WTC11 (cell line): ENCODE data around the gene CASP2. TPM values are rescaled to one million over a fixed set of nuclear protein-coding genes. Genes with fewer than 3 reads are reported as not detected.

Experiments used
- ATAC-seq: fragments of 200-7000 bp; cut with Tn5 transposase; 2 replicates; pipeline ENCODE4 v1.10.0; 2021; ENCODE audit warnings: mild to moderate bottlenecking, moderate library complexity
- CTCF ChIA-PET: fragments of 300-600 bp; sonication (Branson Sonifier 250); formaldehyde crosslinking; loops from one replicate; lab custom pipeline; 2021; ENCODE audit warnings: antibody characterized with exemption; lab: Charles Lee
- POLR2A ChIA-PET: fragments of 350-600 bp; sonication (Branson Sonifier 250); formaldehyde crosslinking; loops from one replicate; lab custom pipeline; 2021; ENCODE audit warnings: antibody characterized with exemption; lab: Charles Lee
- DNase-seq: peaks from one replicate; pipeline ENCODE4 v3.0.0; 2021; ENCODE audit warnings: low spot score
- H3K27ac Mint-ChIP-seq: 2 replicates; pipeline ENCODE4 v1.8.0; 2021; ENCODE audit warnings: mixed read lengths
- H3K27me3 Mint-ChIP-seq: 2 replicates; pipeline ENCODE4 v1.8.0; 2021; ENCODE audit warnings: low read depth, mild to moderate bottlenecking, moderate library complexity, mixed read lengths
- H3K36me3 Mint-ChIP-seq: 2 replicates; pipeline ENCODE4 v1.8.0; 2021; ENCODE audit warnings: mixed read lengths
- H3K4me1 Mint-ChIP-seq: 2 replicates; pipeline ENCODE4 v1.8.0; 2022; ENCODE audit warnings: mixed read lengths
- H3K4me3 Mint-ChIP-seq: 2 replicates; pipeline ENCODE4 v1.8.0; 2021; ENCODE audit warnings: mild to moderate bottlenecking, moderate library complexity, mixed read lengths
- H3K9me3 Mint-ChIP-seq: 2 replicates; pipeline ENCODE4 v1.8.0; 2021; ENCODE audit warnings: mixed read lengths
- ATF1 ChIP-seq: sonication (generic); formaldehyde crosslinking; IDR thresholded peaks from 2 replicates; pipeline ENCODE4 v1.8.1; 2023; ENCODE audit warnings: mild to moderate bottlenecking, moderate library complexity, missing genetic modification reagents
- CBFB ChIP-seq: sonication (generic); formaldehyde crosslinking; IDR thresholded peaks from 2 replicates; pipeline ENCODE4 v1.8.1; 2022; ENCODE audit warnings: mild to moderate bottlenecking, low read depth, missing genetic modification reagents
- ETV6 ChIP-seq: sonication (generic); formaldehyde crosslinking; IDR thresholded peaks from 2 replicates; pipeline ENCODE4 v1.8.1; 2022; ENCODE audit warnings: mild to moderate bottlenecking, missing genetic modification reagents
- FOXJ3 ChIP-seq: sonication (generic); formaldehyde crosslinking; IDR thresholded peaks from 2 replicates; pipeline ENCODE4 v1.9.0; 2021; ENCODE audit warnings: missing genetic modification reagents, mild to moderate bottlenecking, borderline replicate concordance
- GRHL2 ChIP-seq: fragments of 250-450 bp; sonication (Bioruptor Pico); IDR thresholded peaks from 2 replicates; pipeline ENCODE4 v1.8.0; 2022; ENCODE audit warnings: mild to moderate bottlenecking, moderate library complexity; ENCODE audit not compliant: insufficient replicate concordance, severe bottlenecking
- IRF1 ChIP-seq: sonication (generic); formaldehyde crosslinking; IDR thresholded peaks from 2 replicates; pipeline ENCODE4 v1.8.0; 2023; ENCODE audit warnings: missing genetic modification reagents
- JUN ChIP-seq: sonication (generic); formaldehyde crosslinking; IDR thresholded peaks from 2 replicates; pipeline ENCODE4 v1.8.0; 2023; ENCODE audit warnings: mild to moderate bottlenecking, missing genetic modification reagents
- PREB ChIP-seq: sonication (generic); formaldehyde crosslinking; IDR thresholded peaks from 2 replicates; pipeline ENCODE4 v1.8.1; 2022; ENCODE audit warnings: mild to moderate bottlenecking, missing genetic modification reagents, moderate library complexity, borderline replicate concordance
- TEAD1 ChIP-seq: sonication (generic); formaldehyde crosslinking; IDR thresholded peaks from 2 replicates; pipeline ENCODE4 v1.8.0; 2022; ENCODE audit warnings: mild to moderate bottlenecking, missing genetic modification reagents
- TP53 ChIP-seq: sonication (generic); formaldehyde crosslinking; IDR thresholded peaks from 2 replicates; pipeline ENCODE4 v1.8.1; 2023; ENCODE audit warnings: mild to moderate bottlenecking, missing genetic modification reagents
- ZNF232 ChIP-seq: sonication (generic); formaldehyde crosslinking; IDR thresholded peaks from 2 replicates; pipeline ENCODE4 v1.8.0; 2022; ENCODE audit warnings: mild to moderate bottlenecking, missing genetic modification reagents
- ZNF396 ChIP-seq: fragments of 250-450 bp; sonication (Bioruptor Pico); IDR thresholded peaks from 2 replicates; pipeline ENCODE4 v1.8.0; 2021; ENCODE audit warnings: mild to moderate bottlenecking, moderate library complexity, borderline replicate concordance
- ZNF512 ChIP-seq: sonication (generic); formaldehyde crosslinking; IDR thresholded peaks from 2 replicates; pipeline ENCODE4 v1.8.1; 2022; ENCODE audit warnings: missing genetic modification reagents, borderline replicate concordance
- ZNF671 ChIP-seq: fragments of 250-450 bp; sonication (Bioruptor Pico); IDR thresholded peaks from 2 replicates; pipeline ENCODE4 v1.8.0; 2021; ENCODE audit warnings: mild to moderate bottlenecking
- total RNA-seq: library from RNA; stranded (reverse); gene quantifications from 3 replicates; pipeline ENCODE4 v1.2.3, GENCODE V29; 2021
- TF ChIP-seq, protein P1 (sequence below): fragments of 250-450 bp; sonication (Bioruptor Pico); IDR thresholded peaks from 2 replicates; pipeline ENCODE4 v1.9.0; 2021; ENCODE audit warnings: mild to moderate bottlenecking
- TF ChIP-seq, protein P2 (sequence below): sonication (generic); formaldehyde crosslinking; IDR thresholded peaks from 2 replicates; pipeline ENCODE4 v1.8.0; 2022; ENCODE audit warnings: mild to moderate bottlenecking, missing genetic modification reagents
- TF ChIP-seq, protein P3 (sequence below): sonication (generic); formaldehyde crosslinking; IDR thresholded peaks from 2 replicates; pipeline ENCODE4 v1.8.1; 2023; ENCODE audit warnings: mild to moderate bottlenecking, moderate library complexity, missing genetic modification reagents
- TF ChIP-seq, protein P4 (sequence below): sonication (generic); formaldehyde crosslinking; IDR thresholded peaks from 2 replicates; pipeline ENCODE4 v1.8.1; 2023; ENCODE audit warnings: mild to moderate bottlenecking, missing genetic modification reagents

The CASP2 gene
- total RNA-seq, 1 experiment from 2014 or later, result 35.4 TPM

DNA sequence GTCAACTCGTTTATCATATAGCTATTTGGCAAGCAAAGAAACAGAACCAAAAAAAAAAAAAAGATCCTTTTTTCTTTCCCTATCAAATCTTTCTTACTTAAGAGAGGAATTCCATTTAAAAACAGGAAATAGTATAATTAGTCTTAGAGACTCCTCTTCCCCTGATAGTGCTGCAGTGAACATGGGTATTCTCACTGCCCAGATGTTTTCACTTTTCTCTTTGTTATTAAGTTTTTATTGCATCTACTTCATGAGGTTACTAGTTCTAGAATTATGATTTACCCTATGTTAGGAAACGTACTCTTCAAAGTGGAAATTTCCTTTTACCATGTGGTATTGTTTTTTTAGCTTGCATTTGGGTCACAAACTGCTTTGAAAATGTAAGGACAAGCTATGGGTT lies 8.5 kb downstream of the CASP2 start (continued):
- TF ChIP-seq, protein P1, sequence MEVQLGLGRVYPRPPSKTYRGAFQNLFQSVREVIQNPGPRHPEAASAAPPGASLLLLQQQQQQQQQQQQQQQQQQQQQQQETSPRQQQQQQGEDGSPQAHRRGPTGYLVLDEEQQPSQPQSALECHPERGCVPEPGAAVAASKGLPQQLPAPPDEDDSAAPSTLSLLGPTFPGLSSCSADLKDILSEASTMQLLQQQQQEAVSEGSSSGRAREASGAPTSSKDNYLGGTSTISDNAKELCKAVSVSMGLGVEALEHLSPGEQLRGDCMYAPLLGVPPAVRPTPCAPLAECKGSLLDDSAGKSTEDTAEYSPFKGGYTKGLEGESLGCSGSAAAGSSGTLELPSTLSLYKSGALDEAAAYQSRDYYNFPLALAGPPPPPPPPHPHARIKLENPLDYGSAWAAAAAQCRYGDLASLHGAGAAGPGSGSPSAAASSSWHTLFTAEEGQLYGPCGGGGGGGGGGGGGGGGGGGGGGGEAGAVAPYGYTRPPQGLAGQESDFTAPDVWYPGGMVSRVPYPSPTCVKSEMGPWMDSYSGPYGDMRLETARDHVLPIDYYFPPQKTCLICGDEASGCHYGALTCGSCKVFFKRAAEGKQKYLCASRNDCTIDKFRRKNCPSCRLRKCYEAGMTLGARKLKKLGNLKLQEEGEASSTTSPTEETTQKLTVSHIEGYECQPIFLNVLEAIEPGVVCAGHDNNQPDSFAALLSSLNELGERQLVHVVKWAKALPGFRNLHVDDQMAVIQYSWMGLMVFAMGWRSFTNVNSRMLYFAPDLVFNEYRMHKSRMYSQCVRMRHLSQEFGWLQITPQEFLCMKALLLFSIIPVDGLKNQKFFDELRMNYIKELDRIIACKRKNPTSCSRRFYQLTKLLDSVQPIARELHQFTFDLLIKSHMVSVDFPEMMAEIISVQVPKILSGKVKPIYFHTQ, result no peak
- no peak for TF ChIP-seq TP53 (CRISPR knock-in tag)
- TF ChIP-seq ZNF671, result no peak
- TF ChIP-seq ETV6 (CRISPR knock-in tag), result no peak
- TF ChIP-seq FOXJ3 (CRISPR knock-in tag), result no peak

- ChIA-PET CTCF (interaction anchor here (0.7 to 1.5 kb wide), 14 partner anchors 10 to 426 kb away, joined by 3 to 9 read pairs (median 4); partner anchors contain the start of genes CASP2 and GSTK1), POLR2A (interaction anchor here (1.1 kb wide), 1 partner anchor 36 kb away, joined by 3 read pairs; the partner anchor contains the start of gene GSTK1)
- Mint-ChIP-seq H3K27me3 (no peaks in the 10 kb centered on the region), H3K9me3 (no peaks in the 10 kb centered on the region), H3K4me1 (no peaks in the 10 kb centered on the region), H3K4me3 (no peak overlapping the region), H3K36me3 (peaks cover 89% of the 10 kb centered on the region), H3K27ac (no peak overlapping the region)
- ATAC-seq, result no peak
- TF ChIP-seq ZNF512 (no peak), CBFB (no peak), ZNF396 (CRISPR knock-in tag) (no peak), IRF1 (CRISPR knock-in tag) (no peak), GRHL2 (no peak), TP53 (CRISPR knock-in tag) (no peak), JUN (no peak), PREB (CRISPR knock-in tag) (no peak), ATF1 (CRISPR knock-in tag) (no peak), TEAD1 (CRISPR knock-in tag) (no peak), ZNF232 (CRISPR knock-in tag) (no peak)
- TF ChIP-seq, protein P1, result no peak
- TF ChIP-seq, protein P2, sequence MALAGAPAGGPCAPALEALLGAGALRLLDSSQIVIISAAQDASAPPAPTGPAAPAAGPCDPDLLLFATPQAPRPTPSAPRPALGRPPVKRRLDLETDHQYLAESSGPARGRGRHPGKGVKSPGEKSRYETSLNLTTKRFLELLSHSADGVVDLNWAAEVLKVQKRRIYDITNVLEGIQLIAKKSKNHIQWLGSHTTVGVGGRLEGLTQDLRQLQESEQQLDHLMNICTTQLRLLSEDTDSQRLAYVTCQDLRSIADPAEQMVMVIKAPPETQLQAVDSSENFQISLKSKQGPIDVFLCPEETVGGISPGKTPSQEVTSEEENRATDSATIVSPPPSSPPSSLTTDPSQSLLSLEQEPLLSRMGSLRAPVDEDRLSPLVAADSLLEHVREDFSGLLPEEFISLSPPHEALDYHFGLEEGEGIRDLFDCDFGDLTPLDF (CRISPR knock-in tag), result no peak
- TF ChIP-seq, protein P3, sequence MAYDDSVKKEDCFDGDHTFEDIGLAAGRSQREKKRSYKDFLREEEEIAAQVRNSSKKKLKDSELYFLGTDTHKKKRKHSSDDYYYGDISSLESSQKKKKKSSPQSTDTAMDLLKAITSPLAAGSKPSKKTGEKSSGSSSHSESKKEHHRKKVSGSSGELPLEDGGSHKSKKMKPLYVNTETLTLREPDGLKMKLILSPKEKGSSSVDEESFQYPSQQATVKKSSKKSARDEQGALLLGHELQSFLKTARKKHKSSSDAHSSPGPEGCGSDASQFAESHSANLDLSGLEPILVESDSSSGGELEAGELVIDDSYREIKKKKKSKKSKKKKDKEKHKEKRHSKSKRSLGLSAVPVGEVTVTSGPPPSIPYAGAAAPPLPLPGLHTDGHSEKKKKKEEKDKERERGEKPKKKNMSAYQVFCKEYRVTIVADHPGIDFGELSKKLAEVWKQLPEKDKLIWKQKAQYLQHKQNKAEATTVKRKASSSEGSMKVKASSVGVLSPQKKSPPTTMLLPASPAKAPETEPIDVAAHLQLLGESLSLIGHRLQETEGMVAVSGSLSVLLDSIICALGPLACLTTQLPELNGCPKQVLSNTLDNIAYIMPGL, result no peak
- TF ChIP-seq, protein P4, sequence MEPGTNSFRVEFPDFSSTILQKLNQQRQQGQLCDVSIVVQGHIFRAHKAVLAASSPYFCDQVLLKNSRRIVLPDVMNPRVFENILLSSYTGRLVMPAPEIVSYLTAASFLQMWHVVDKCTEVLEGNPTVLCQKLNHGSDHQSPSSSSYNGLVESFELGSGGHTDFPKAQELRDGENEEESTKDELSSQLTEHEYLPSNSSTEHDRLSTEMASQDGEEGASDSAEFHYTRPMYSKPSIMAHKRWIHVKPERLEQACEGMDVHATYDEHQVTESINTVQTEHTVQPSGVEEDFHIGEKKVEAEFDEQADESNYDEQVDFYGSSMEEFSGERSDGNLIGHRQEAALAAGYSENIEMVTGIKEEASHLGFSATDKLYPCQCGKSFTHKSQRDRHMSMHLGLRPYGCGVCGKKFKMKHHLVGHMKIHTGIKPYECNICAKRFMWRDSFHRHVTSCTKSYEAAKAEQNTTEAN (CRISPR knock-in tag), result no peak
- DNase-seq, result no peak
These were observed 11.2 kb downstream of the CASP2 start for GRCh38 chr7:143299346-143299745.
